Measurements from ENCODE around the gene LRIG2. TPM values are rescaled to one million over a fixed set of nuclear protein-coding genes. Genes with fewer than 3 reads are reported as not detected.
A peak's percentile ranks its signal among the peaks of the same experiment; 100 is the strongest.
"Not testable (repeated sequence)": the region's sequence is repeated elsewhere in the genome, so short reads cannot be mapped to it uniquely, and the experiment has no call there.

The LRIG2 gene
- total and polyA plus RNA-seq, 11 donors, result 3.5 to 13.1 (median 8.5) TPM

GRCh38 chr1:113058941-113059706 lies 13.9 kb upstream of the LRIG2 start:
- ATAC-seq (peak in 3 of 4 donors; percentile 34 to 50 (median 44)), DNase-seq (peak in 2 of 5 donors; percentile 13 to 28)
- Histone ChIP-seq H3K4me3 (no peak overlapping the region), H3K27me3 (no peaks in the 10 kb centered on the region), H3K9me3 (no peaks in the 10 kb centered on the region), H3K36me3 (no peaks in the 10 kb centered on the region), H3K4me1 (peaks cover 0 to 18% (median 10%) of the 10 kb centered on the region in 12 donors), H3K27ac (no peak overlapping the region)
- intact Hi-C loops (cut with DNase I), result no loop called here
- WGBS, 4 donors, result 44 to 53% (median 47%) methylated on average over 5 of the region's 5 CpGs
- TF ChIP-seq POLR2A (IDR thresholded peaks at IDR 0.05), result no peak
- TF ChIP-seq, protein P1, sequence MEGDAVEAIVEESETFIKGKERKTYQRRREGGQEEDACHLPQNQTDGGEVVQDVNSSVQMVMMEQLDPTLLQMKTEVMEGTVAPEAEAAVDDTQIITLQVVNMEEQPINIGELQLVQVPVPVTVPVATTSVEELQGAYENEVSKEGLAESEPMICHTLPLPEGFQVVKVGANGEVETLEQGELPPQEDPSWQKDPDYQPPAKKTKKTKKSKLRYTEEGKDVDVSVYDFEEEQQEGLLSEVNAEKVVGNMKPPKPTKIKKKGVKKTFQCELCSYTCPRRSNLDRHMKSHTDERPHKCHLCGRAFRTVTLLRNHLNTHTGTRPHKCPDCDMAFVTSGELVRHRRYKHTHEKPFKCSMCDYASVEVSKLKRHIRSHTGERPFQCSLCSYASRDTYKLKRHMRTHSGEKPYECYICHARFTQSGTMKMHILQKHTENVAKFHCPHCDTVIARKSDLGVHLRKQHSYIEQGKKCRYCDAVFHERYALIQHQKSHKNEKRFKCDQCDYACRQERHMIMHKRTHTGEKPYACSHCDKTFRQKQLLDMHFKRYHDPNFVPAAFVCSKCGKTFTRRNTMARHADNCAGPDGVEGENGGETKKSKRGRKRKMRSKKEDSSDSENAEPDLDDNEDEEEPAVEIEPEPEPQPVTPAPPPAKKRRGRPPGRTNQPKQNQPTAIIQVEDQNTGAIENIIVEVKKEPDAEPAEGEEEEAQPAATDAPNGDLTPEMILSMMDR (IDR thresholded peaks at IDR 0.05), result no peak

GRCh38 chr1:113063456-113063855 lies 9.5 kb upstream of the LRIG2 start:
- H3K4me1 ChIP-seq, result peaks cover 0 to 12% (median 9%) of the 10 kb centered on the region in 12 donors
- H3K4me3 ChIP-seq; H3K36me3 ChIP-seq; H3K9me3 ChIP-seq; intact Hi-C loops (cut with DNase I); H3K27ac ChIP-seq; ATAC-seq; H3K27me3 ChIP-seq; DNase-seq: not testable (repeated sequence)
- WGBS, 4 donors, result 96 to 98% (median 97%) methylated on average over 12 to 35 of the region's 35 CpGs

DNA sequence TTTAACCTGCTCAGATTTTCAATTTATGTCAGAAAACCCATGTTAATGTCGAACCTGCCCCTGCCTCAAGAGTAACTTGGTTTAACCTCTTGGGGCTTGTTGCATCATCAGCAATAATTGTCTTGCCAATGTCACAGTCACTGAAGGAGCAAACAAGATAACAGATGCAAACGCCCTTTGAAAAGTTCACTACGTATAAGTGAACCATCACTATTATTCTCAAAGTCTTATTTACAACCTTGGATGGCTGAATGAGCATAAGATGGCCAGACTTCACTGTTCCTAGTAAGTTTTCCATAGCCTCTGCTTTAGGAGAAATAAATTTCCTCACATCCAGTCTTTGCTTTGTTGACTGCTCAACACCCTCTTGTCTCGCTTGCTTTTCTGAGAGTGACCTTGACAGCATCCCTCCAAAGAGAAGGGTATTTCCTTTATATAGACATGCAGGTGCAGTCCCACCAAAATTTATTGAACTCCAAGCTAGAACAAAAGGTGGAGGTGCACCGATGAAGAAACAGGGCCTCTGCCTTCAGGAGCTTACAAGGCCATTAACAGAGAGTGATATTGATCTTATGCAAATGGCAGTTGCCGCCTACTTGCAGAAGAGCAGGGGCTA lies 749 bp upstream of the LRIG2 start:
- Histone ChIP-seq H3K9me3 (no peaks in the 10 kb centered on the region), H3K27ac (peak overlapping the region; percentile 87 to 96 (median 92)), H3K27me3 (no peaks in the 10 kb centered on the region), H3K36me3 (peaks cover 0 to 9% (median 2%) of the 10 kb centered on the region in 9 donors), H3K4me3 (peak overlapping the region; percentile 66 to 89 (median 78)), H3K4me1 (peaks cover 4 to 40% (median 26%) of the 10 kb centered on the region in 12 donors)
- no peak for DNase-seq
- intact Hi-C loops (cut with DNase I), result loop anchor here in 8 of 10 donors (2.0 to 10.0 kb wide), 4 partner anchors 355 to 605 kb away; partner anchors contain the start of gene PPM1J (in 6 of the 8)
- TF ChIP-seq POLR2A (IDR thresholded peaks at IDR 0.05), result no peak
- TF ChIP-seq, protein P1 (IDR thresholded peaks at IDR 0.05), result no peak
- WGBS, 4 donors, result 28 to 40% (median 35%) methylated on average over 6 of the region's 6 CpGs
- ATAC-seq, result no peak

DNA sequence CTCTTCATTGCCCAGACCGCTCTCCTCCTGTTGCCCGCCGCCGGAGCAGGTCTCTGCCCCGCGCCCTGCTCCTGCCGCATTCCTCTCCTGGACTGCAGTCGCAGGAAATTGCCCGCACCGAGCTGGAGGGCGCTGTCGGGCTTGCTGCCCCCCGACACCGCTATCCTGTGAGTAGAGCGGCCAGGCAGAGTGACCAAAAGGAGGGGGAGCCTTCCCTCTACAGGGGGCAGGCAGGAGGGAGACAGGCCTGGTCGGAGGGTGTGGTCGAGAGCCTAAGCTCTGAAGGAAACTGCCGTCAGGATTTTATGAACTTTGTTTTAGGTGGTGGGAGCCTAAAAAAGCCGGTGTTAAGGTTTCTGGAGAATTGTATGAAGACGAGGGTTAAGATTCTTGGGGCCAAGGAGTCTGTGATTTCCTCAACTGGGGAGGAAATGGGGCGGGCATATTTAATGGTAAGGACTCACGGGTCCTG lies 517 bp downstream of the LRIG2 start:
- intact Hi-C loops (cut with DNase I), result loop anchor here in 8 of 10 donors (2.0 to 10.0 kb wide), 4 partner anchors 356 to 604 kb away; partner anchors contain the start of gene PPM1J (in 6 of the 8)
- Histone ChIP-seq H3K9me3 (no peaks in the 10 kb centered on the region), H3K4me3 (peak overlapping the region; percentile 66 to 89 (median 78)), H3K27ac (peak overlapping the region; percentile 87 to 96 (median 92)), H3K36me3 (peaks cover 0 to 22% (median 11%) of the 10 kb centered on the region in 9 donors), H3K27me3 (no peaks in the 10 kb centered on the region), H3K4me1 (peaks cover 4 to 40% (median 26%) of the 10 kb centered on the region in 12 donors)
- ATAC-seq (peak; percentile 68 to 75 (median 72)), DNase-seq (peak in 4 of 5 donors; percentile 50 to 67 (median 64))
- WGBS, 4 donors, result 0 to 1% (median 0%) methylated on average over 20 to 22 of the region's 22 CpGs
- TF ChIP-seq POLR2A (IDR thresholded peaks at IDR 0.05), result no peak
- TF ChIP-seq, protein P1 (IDR thresholded peaks at IDR 0.05), result peak in 5 of 12 donors; percentile 13 to 55 (median 37)

Data from heart left ventricle (tissue), 16 donors.